Astrocyte (in vitro differentiated cells and primary cell): ENCODE results near the gene EYS. TPM values are rescaled to one million over a fixed set of nuclear protein-coding genes. Genes with fewer than 3 reads are reported as not detected.

Experiments
- DNase-seq: peaks from one replicate; pipeline ENCODE4 v3.0.0-alpha.2; 2010; ENCODE audit warnings: low read depth
- FAIRE-seq: peaks from 2 replicates; lab custom pipeline; 2011; peaks lifted over from hg19 to GRCh38; lab: Jason Lieb, UNC
- H2AFZ ChIP-seq: 2 replicates; pipeline ENCODE4 v1.6.0; 2012; ENCODE audit warnings: low read depth, low read length, inconsistent platforms
- H3K27ac ChIP-seq: 2 replicates; pipeline ENCODE4 v1.5.1; 2011; ENCODE audit warnings: low read depth, low read length, inconsistent platforms
- H3K27me3 ChIP-seq: 2 replicates; pipeline ENCODE4 v1.6.0; 2011; ENCODE audit warnings: low read length, inconsistent platforms; ENCODE audit not compliant: insufficient read depth
- H3K36me3 ChIP-seq: 2 replicates; pipeline ENCODE4 v1.5.1; 2011; ENCODE audit warnings: low read length, inconsistent platforms; ENCODE audit not compliant: insufficient read depth
- H3K4me1 ChIP-seq: 2 replicates; pipeline ENCODE4 v1.5.1; 2011; ENCODE audit warnings: low read length, inconsistent platforms; ENCODE audit not compliant: insufficient read depth
- H3K4me2 ChIP-seq: 2 replicates; pipeline ENCODE4 v1.6.0; 2012; ENCODE audit warnings: low read length, inconsistent platforms
- H3K4me3 ChIP-seq: 2 replicates; pipeline ENCODE4 v1.5.1; 2011; ENCODE audit warnings: low read depth, mild to moderate bottlenecking, low read length, inconsistent platforms; ENCODE audit not compliant: insufficient read depth
- H3K79me2 ChIP-seq: 2 replicates; pipeline ENCODE4 v1.6.0; 2012; ENCODE audit warnings: mild to moderate bottlenecking, low read length, inconsistent platforms; ENCODE audit not compliant: insufficient read depth
- H3K9ac ChIP-seq: 2 replicates; pipeline ENCODE4 v1.6.0; 2012; ENCODE audit warnings: mild to moderate bottlenecking, low read length, inconsistent platforms
- H3K9me3 ChIP-seq: 2 replicates; pipeline ENCODE4 v1.5.1; 2012; ENCODE audit warnings: low read depth, mild to moderate bottlenecking, low read length, inconsistent platforms; ENCODE audit not compliant: insufficient read depth
- H4K20me1 ChIP-seq: 2 replicates; pipeline ENCODE4 v1.6.0; 2012; ENCODE audit warnings: low read length, inconsistent platforms; ENCODE audit not compliant: insufficient read depth
- H3K27ac Mint-ChIP-seq: one replicate; pipeline ENCODE4 v1.8.0; 2021; ENCODE audit warnings: mild to moderate bottlenecking, mixed read lengths; ENCODE audit not compliant: unreplicated experiment
- H3K27me3 Mint-ChIP-seq: one replicate; pipeline ENCODE4 v1.8.0; 2021; ENCODE audit warnings: low read depth, mixed read lengths; ENCODE audit not compliant: unreplicated experiment
- H3K36me3 Mint-ChIP-seq: one replicate; pipeline ENCODE4 v1.8.0; 2021; ENCODE audit warnings: low read depth, mixed read lengths; ENCODE audit not compliant: unreplicated experiment
- H3K4me1 Mint-ChIP-seq: one replicate; pipeline ENCODE4 v1.8.0; 2021; ENCODE audit warnings: low read depth, mixed read lengths; ENCODE audit not compliant: unreplicated experiment
- H3K4me3 Mint-ChIP-seq: one replicate; pipeline ENCODE4 v1.8.0; 2021; ENCODE audit warnings: mild to moderate bottlenecking, moderate library complexity, mixed read lengths; ENCODE audit not compliant: unreplicated experiment
- H3K9me3 Mint-ChIP-seq: one replicate; pipeline ENCODE4 v1.8.0; 2021; ENCODE audit warnings: mild to moderate bottlenecking, mixed read lengths; ENCODE audit not compliant: unreplicated experiment
- CTCF ChIP-seq: IDR thresholded peaks from 2 replicates; pipeline ENCODE4 v1.5.1; 2011; ENCODE audit warnings: low read depth, mild to moderate bottlenecking, inconsistent platforms, low read length, moderate library complexity; ENCODE audit not compliant: insufficient read depth
- EZH2 ChIP-seq: IDR thresholded peaks from 2 replicates; pipeline ENCODE4 v1.6.1; 2012; ENCODE audit warnings: mild to moderate bottlenecking, low read length, inconsistent platforms; ENCODE audit not compliant: insufficient read depth
- total RNA-seq: library from RNA; stranded (reverse); gene quantifications from 2 replicates; pipeline ENCODE4 v1.2.1, GENCODE V29; 2021

The EYS gene
- total RNA-seq, 1 donor from 2014 or later: 0.16 TPM

GRCh38 chr6:65537600-65537999, 169.4 kb downstream of the EYS start:
- Histone ChIP-seq H3K9ac (no peak overlapping the region), H3K27ac (no peak overlapping the region), H4K20me1 (no peaks in the 10 kb centered on the region), H3K79me2 (no peaks in the 10 kb centered on the region), H3K4me1 (no peaks in the 10 kb centered on the region), H3K9me3 (no peaks in the 10 kb centered on the region), H3K36me3 (no peaks in the 10 kb centered on the region), H3K27me3 (no peaks in the 10 kb centered on the region), H2AFZ (no peak overlapping the region), H3K4me3 (no peak overlapping the region), H3K4me2 (no peak overlapping the region)
- Mint-ChIP-seq H3K36me3 (no peaks in the 10 kb centered on the region), H3K4me3 (no peak overlapping the region), H3K4me1 (peaks cover 2% of the 10 kb centered on the region), H3K27ac (no peak overlapping the region), H3K9me3 (no peaks in the 10 kb centered on the region), H3K27me3 (no peaks in the 10 kb centered on the region)
- no peak for FAIRE-seq
- TF ChIP-seq CTCF (no peak), EZH2 (no peak)
- no peak for DNase-seq

DNA sequence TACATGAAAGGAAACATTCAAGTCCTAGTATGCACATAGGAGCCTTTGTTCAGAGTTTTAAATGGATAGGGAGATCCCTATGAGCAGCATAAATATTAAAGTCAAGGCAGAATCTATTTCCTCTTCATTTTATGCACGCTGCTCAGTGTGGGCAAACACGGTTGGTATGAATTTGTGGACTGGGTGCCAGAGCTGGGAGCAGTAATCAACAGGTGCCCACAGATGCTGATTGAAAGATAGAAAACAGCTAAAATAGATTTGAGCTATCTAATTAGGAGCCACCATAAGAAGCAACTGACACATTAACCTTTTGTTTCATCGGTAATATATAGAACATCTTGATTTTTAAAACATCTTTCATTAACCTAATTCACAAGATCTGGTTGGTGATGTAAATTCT, 175.5 kb downstream of the EYS start:
- Histone ChIP-seq H3K27me3 (no peaks in the 10 kb centered on the region), H3K4me3 (no peak overlapping the region), H3K79me2 (no peaks in the 10 kb centered on the region), H3K9me3 (no peaks in the 10 kb centered on the region), H2AFZ (no peak overlapping the region), H3K4me2 (no peak overlapping the region), H3K36me3 (no peaks in the 10 kb centered on the region), H3K27ac (no peak overlapping the region), H4K20me1 (no peaks in the 10 kb centered on the region), H3K9ac (no peak overlapping the region), H3K4me1 (no peaks in the 10 kb centered on the region)
- H3K27me3 Mint-ChIP-seq: no peaks in the 10 kb centered on the region
- no peaks in the 10 kb centered on the region for H3K4me1 Mint-ChIP-seq
- TF ChIP-seq CTCF (no peak), EZH2 (no peak)
- FAIRE-seq: no peak
- no peak for DNase-seq
- H3K9me3 Mint-ChIP-seq: no peaks in the 10 kb centered on the region
- no peaks in the 10 kb centered on the region for H3K36me3 Mint-ChIP-seq
- H3K27ac Mint-ChIP-seq: no peak overlapping the region
- H3K4me3 Mint-ChIP-seq: no peak overlapping the region

- Mint-ChIP-seq H3K9me3 (no peaks in the 10 kb centered on the region), H3K4me3 (no peak overlapping the region), H3K4me1 (no peaks in the 10 kb centered on the region), H3K27ac (no peak overlapping the region), H3K27me3 (no peaks in the 10 kb centered on the region), H3K36me3 (no peaks in the 10 kb centered on the region)
- DNase-seq (no peak), FAIRE-seq (no peak)
- H3K27me3 ChIP-seq: no peaks in the 10 kb centered on the region
- no peaks in the 10 kb centered on the region for H3K79me2 ChIP-seq
- H3K4me3 ChIP-seq: no peak overlapping the region
- no peaks in the 10 kb centered on the region for H3K9me3 ChIP-seq
- H3K4me2 ChIP-seq: no peak overlapping the region
- H2AFZ ChIP-seq: no peak overlapping the region
- no peak overlapping the region for H3K9ac ChIP-seq
- H3K4me1 ChIP-seq: no peaks in the 10 kb centered on the region
- no peaks in the 10 kb centered on the region for H4K20me1 ChIP-seq
- no peak overlapping the region for H3K27ac ChIP-seq
- TF ChIP-seq EZH2 (no peak), CTCF (no peak)
- no peaks in the 10 kb centered on the region for H3K36me3 ChIP-seq
Measured at GRCh38 chr6:65524232-65524631, 182.8 kb downstream of the EYS start.
